Neuron (in vitro differentiated cells): ENCODE measurements around the gene SLC37A3.
"Not testable (repeated sequence)": the region's sequence is repeated elsewhere in the genome, so short reads cannot be mapped to it uniquely, and the experiment has no call there.

Experiments
- H2AFZ ChIP-seq: one replicate; pipeline ENCODE4 v1.6.1; 2013; ENCODE audit warnings: low read depth, mild to moderate bottlenecking, inconsistent platforms, low read length, moderate library complexity
- H3K27me3 ChIP-seq: one replicate; pipeline ENCODE4 v1.6.1; 2013; ENCODE audit warnings: low read length; ENCODE audit not compliant: insufficient read depth
- H3K36me3 ChIP-seq: one replicate; pipeline ENCODE4 v1.6.1; 2013; ENCODE audit warnings: low read length; ENCODE audit not compliant: insufficient read depth
- H3K4me1 ChIP-seq: one replicate; pipeline ENCODE4 v1.6.1; 2013; ENCODE audit warnings: low read length; ENCODE audit not compliant: insufficient read depth
- H3K4me3 ChIP-seq: 2 replicates; pipeline ENCODE4 v1.5.1; 2013; ENCODE audit warnings: mild to moderate bottlenecking, low read length, moderate library complexity
- H3K9me3 ChIP-seq: one replicate; pipeline ENCODE4 v1.6.1; 2013; ENCODE audit warnings: low read length

The SLC37A3 gene

DNA sequence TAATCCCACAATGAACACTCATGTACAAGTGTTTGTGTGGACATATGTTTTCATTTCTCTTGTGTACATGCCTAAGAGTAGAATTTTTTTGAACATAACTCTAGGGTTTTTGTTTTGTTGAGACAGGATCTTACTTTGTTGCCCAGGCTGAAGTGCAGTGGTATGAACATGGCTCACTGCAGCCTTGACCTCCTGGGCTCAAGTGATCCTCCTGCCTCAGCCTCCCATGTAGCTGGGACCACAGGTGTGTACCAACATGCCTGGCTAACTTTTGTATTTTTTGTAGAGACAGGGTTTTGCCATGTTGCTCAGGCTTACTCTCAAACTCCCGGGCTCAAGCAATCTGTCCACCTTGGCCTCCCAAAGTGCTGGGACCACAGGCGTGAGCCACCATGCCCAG lies 87.2 kb downstream of the SLC37A3 start:
- H3K4me1 ChIP-seq, H3K9me3 ChIP-seq, H2AFZ ChIP-seq, H3K36me3 ChIP-seq, H3K4me3 ChIP-seq, H3K27me3 ChIP-seq: not testable (repeated sequence)

DNA sequence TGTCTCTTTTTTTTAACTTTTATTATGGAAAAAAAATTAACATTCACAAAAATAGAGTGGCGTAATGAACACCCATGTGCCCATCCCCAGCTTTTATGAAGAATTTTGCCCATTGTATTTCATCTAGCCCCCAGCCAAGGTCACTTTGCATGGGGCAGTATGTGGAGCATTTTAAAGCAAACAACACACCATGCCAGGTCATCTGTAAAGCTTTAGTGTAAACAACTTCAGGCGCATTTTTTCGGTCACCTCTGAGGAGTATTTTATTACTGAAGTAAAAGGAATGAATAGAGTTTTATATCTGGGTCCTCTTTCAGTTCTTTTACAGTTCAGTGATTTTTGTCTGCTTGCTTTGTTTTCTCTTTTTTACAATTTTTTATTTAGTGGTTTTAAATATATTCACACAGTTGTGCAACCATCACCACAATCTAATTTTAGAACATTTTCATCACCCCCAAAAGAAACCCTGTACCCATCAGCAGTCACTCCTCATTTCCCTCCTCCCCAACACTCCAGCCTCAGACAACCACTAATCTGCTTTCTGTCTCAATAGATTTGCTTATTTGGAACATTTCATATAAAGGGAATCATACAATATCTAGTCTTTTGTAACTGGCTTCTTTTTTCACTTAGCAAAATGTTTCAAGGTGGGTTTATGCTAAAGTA lies 87.9 kb downstream of the SLC37A3 start:
- Histone ChIP-seq H3K36me3 (no peaks in the 10 kb centered on the region), H3K4me3 (no peak overlapping the region), H3K9me3 (peaks cover 6% of the 10 kb centered on the region), H3K27me3 (no peaks in the 10 kb centered on the region), H2AFZ (no peak overlapping the region), H3K4me1 (peaks cover 3% of the 10 kb centered on the region)

DNA sequence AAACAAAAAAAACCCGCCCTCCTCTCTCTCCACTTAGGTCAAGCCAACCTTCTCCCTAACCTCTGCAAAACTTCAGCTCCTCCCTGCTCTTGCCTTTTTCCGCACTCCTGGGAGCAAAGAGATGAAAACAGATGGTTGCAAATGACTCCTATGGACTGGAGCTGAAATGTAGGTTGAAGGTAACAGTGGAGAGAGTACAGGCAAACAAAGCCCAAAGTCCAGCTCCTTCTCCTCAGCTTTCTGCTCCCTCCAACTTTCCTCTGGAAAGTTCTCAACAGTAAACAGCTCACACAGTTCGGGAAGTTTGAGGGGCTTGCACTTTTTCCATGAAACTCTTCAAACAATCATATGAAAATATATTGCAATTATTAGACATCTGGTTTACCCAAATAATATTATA lies 90.3 kb downstream of the SLC37A3 start:
- H3K27me3 ChIP-seq = no peaks in the 10 kb centered on the region
- H2AFZ ChIP-seq = no peak overlapping the region
- H3K4me3 ChIP-seq = no peak overlapping the region
- no peaks in the 10 kb centered on the region for H3K36me3 ChIP-seq
- H3K9me3 ChIP-seq = peaks cover 5% of the 10 kb centered on the region
- H3K4me1 ChIP-seq = peaks cover 3% of the 10 kb centered on the region

DNA sequence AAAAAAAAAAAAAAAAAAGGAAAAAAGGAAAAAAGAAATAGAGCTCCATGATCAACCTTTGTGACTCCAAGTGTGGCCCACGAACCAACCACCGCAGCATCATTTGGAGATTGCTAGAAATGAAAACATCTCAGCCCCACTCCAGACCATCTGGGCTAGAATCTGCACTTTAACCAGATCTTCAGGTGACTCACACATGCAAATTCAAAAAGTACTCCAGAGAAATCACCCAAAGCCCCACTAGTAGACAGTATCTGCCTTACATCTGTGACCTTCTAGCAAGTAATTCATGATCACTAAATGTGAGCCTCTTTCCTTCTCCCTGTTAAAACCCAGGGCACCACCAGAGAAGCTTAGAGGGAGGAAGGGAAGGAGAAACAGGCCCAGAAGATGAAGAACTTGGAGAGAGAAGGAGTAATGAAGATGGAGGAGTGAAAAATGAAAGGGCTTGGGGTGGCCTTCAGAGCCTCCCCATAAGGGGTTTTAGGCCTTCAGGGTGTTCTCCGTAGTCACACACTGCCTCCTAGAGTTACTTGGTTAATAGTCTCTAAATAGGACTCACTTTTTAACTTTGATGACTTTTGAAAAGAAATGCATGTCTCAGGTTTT lies 94.0 kb downstream of the SLC37A3 start:
- Histone ChIP-seq H3K4me3 (no peak overlapping the region), H2AFZ (no peak overlapping the region), H3K27me3 (no peaks in the 10 kb centered on the region), H3K4me1 (peaks cover 3% of the 10 kb centered on the region), H3K36me3 (no peaks in the 10 kb centered on the region), H3K9me3 (no peaks in the 10 kb centered on the region)

DNA sequence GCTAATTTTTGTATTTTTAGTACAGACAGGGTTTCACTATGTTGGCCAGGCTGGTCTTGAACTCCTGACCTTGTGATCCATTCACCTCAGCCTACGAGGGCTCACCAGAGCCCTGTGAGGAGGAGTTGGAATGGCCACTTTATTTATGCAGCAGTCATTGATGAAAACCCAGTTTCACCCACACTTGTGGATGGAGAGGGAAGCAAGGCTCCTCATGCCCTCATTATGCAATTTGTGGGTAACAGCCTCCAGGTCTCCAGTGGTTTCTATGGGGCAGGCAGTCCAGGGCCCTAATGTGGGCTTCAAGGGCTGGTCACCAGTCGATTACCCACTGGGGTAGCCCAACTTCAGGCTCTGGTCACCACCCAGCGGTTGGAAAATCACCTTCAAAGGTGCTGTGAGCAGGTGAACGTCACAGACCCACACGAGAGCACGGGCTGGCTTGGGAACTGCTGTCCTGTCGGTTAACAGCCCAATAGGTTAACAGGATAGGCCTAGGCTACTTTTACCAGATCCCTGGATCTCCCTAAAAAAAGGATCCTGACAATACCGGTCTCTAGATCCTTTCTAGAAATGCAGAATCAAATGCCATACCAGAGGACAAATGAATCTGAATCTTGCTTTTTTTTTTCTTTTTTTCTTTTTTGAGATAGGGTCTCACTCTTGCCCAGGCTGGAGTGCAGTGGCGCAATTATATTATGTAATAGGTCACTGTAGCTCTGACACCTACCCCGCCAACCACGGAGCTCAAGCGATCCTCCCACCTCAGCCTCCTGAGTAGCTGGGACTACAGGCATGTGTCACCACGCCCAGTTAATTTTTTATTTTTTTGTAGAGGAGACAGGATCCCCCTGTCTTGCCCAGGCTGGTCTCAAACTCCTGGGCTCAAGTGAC lies 97.8 kb downstream of the SLC37A3 start:
- Histone ChIP-seq H3K36me3 (no peaks in the 10 kb centered on the region), H2AFZ (no peak overlapping the region), H3K4me3 (no peak overlapping the region), H3K4me1 (no peaks in the 10 kb centered on the region), H3K9me3 (no peaks in the 10 kb centered on the region), H3K27me3 (no peaks in the 10 kb centered on the region)

DNA sequence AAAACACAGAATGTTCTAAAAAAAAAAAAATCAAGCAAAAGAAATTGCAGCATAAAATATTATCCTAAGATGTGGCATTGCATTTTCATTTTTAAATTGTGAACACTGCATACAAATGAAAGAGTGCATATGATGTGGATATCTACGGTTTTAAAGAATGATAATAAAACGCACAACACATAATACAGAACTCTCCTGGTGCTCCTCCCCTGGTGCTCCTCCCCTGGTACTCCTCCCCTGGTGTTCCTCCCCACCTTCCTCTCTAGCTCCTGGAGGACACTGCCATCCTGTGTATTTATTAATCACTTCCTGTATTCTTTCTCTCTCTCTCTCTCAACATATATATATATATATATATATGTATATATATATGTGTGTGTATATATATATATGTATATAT lies 100.1 kb downstream of the SLC37A3 start:
- Histone ChIP-seq H3K9me3 (no peaks in the 10 kb centered on the region), H2AFZ (no peak overlapping the region), H3K36me3 (no peaks in the 10 kb centered on the region)

DNA sequence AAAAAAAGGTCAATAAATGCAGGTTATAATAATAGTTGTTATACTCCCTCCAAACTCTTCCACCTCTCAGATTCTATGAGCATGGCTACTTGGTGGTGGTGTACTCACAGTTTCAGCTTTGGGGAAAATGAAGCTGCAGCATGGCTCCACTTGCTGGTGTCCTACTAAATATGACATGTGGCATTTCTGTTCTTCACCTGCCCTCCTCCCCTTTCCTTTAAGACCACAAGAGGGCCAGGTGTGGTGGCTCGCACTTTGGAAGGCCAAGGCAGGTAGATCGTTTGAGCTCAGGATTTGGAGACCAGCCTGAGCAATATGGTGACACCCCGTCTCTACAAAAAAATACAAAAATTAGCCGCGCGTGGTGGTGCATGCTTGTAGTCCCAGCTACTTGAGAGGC lies 101.1 kb downstream of the SLC37A3 start:
- Histone ChIP-seq H3K36me3 (no peaks in the 10 kb centered on the region), H3K9me3 (no peaks in the 10 kb centered on the region), H3K4me1 (no peaks in the 10 kb centered on the region), H3K4me3 (no peak overlapping the region), H2AFZ (no peak overlapping the region), H3K27me3 (no peaks in the 10 kb centered on the region)

More for the DNA sequence above, 100.1 kb downstream of the SLC37A3 start:
- no peak overlapping the region for H3K4me3 ChIP-seq
- no peaks in the 10 kb centered on the region for H3K4me1 ChIP-seq
- no peaks in the 10 kb centered on the region for H3K27me3 ChIP-seq

DNA sequence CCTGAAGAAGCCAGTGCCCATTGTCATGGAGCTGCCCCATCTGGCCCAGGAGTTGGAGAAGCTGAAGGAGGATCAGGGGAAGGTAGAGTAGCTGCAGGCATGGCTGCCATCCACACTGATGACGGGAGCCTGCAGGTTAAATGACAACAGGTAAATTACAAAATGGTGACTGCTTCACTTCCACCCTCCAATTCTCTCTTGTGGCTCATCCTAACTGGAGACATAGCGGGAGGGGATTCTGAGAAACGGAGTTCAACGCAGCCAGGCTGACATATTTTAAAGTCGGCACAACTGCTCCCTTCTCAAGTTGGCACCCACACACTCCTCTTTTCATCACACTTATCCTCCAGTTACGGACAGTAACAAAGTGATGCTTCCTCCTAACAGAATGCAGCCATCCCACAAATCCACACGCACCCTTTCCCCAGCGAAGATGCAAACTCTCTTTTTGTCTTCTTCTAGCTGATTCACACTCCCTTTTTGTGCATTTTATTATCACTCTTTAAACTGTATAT lies 103.0 kb downstream of the SLC37A3 start:
- Histone ChIP-seq H3K9me3 (no peaks in the 10 kb centered on the region), H3K36me3 (no peaks in the 10 kb centered on the region), H3K27me3 (no peaks in the 10 kb centered on the region), H3K4me1 (no peaks in the 10 kb centered on the region), H3K4me3 (no peak overlapping the region), H2AFZ (no peak overlapping the region)

DNA sequence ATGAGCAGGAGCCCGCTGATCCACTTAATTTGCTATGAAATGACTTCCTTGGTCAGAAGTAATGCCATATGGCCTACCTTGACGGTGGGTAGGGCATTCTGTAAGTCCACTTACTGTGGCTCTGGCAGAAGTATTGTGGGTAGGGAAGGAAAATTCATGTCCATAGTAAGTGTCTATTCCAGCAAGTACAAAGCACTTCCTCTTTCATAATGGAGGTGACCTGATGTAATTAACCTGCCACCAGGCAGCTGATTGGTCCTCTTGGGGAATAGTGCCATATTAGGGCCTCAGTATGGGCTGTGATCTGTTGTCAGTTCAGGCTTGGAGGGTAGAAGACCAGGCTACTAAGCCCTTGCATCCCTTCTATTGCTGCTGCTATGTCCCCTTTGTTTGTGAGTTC lies 103.9 kb downstream of the SLC37A3 start:
- Histone ChIP-seq H3K9me3 (no peaks in the 10 kb centered on the region), H3K4me1 (no peaks in the 10 kb centered on the region), H3K36me3 (no peaks in the 10 kb centered on the region), H2AFZ (no peak overlapping the region), H3K27me3 (no peaks in the 10 kb centered on the region), H3K4me3 (no peak overlapping the region)

DNA sequence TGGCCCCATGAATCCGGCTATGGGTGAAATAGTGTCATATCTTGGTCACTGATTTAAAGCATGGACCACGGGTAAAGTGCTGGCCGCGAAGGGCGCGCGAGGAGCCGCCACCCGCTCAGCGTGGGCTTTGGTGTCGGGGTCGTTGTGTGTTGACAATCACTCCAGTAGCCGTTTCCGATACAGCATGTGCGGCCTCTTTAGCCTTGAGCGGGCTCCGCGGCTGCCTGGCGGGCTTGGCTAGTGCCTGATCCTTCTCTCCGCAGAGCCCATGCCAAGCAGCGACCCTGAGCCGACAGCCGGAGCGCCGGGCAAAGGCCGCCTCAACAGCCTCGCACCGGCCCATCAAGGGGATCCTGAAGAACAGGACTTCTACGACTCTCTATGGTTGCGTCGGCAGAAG lies 105.9 kb downstream of the SLC37A3 start:
- no peaks in the 10 kb centered on the region for H3K4me1 ChIP-seq
- no peaks in the 10 kb centered on the region for H3K27me3 ChIP-seq
- H3K9me3 ChIP-seq = peaks cover 1% of the 10 kb centered on the region
- H3K4me3 ChIP-seq = no peak overlapping the region
- H2AFZ ChIP-seq = no peak overlapping the region
- H3K36me3 ChIP-seq = no peaks in the 10 kb centered on the region

DNA sequence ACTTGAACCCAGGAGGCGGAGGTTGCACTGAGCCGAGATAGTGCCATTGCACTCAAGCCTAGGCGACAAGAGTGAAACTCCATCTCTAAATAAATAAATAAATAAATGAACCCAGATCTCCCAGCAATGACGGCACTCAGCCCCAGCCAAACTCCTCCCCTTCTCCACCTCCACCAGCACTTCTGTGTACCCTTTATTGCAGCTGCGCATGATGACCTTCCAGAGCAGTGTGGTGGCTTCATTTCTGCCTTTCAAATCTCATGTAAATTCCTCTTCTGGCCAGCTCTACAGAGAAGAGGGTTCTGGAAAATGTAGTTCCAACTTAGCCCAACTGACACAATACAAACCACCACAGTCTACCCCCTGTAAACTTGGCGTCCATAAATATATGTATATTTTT lies 108.5 kb downstream of the SLC37A3 start:
- H2AFZ ChIP-seq = no peak overlapping the region
- H3K4me1 ChIP-seq = no peaks in the 10 kb centered on the region
- no peaks in the 10 kb centered on the region for H3K27me3 ChIP-seq
- no peaks in the 10 kb centered on the region for H3K36me3 ChIP-seq
- no peak overlapping the region for H3K4me3 ChIP-seq
- H3K9me3 ChIP-seq = peaks cover 2% of the 10 kb centered on the region

DNA sequence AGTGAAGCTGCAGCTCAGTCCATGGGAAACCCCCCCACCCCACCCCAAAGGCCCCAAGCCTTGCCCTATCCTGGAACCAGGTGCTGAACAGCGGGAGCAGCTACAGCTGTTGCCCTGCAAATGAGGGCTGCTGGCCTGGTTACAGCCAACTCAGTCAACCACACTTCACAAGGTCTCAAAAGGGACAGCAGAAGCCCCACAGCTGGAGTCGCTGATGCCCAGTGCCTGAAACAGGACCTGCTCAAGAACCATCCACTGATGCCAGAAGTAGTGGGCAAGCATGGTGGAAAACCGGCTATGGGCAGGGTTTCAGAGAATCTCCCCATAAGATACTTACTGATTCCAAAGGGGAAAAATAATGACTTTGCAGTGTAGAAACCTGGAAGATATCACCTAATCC lies 110.3 kb downstream of the SLC37A3 start:
- no peaks in the 10 kb centered on the region for H3K4me1 ChIP-seq
- H2AFZ ChIP-seq = no peak overlapping the region
- H3K36me3 ChIP-seq = no peaks in the 10 kb centered on the region
- H3K9me3 ChIP-seq = peaks cover 2% of the 10 kb centered on the region
- H3K4me3 ChIP-seq = no peak overlapping the region
- no peaks in the 10 kb centered on the region for H3K27me3 ChIP-seq

DNA sequence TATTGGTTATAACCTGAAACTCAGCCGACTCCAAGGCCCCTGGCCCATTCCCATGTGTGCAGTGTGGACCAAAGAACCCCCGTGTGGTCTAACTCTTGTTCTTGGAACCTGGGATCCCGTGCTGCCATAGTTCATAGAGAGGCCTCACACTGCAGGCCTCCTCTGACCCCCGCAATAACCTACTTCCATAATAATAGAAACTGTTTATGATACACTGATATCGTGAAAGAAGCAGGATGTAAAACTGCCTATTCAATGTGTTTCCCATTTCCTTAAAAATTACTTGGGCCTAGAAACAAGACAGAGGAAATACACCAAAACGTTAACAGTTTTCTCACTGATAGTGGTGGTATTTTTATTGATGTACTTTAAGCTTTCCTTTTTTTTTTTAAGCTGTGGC lies 112.4 kb downstream of the SLC37A3 start:
- Histone ChIP-seq H3K4me3 (no peak overlapping the region), H3K27me3 (peaks cover under 1% of the 10 kb centered on the region), H3K9me3 (peaks cover 2% of the 10 kb centered on the region), H2AFZ (no peak overlapping the region), H3K4me1 (no peaks in the 10 kb centered on the region), H3K36me3 (no peaks in the 10 kb centered on the region)
